Measurements from ENCODE around the gene CIB1. TPM values are rescaled to one million over a fixed set of nuclear protein-coding genes. Genes with fewer than 3 reads are reported as not detected.

CIB1 gene
- total and polyA plus RNA-seq, 2 experiments from 2014 or later: 53.3 to 163 TPM

- Histone ChIP-seq H3K9me2 (replicated peaks; ENCODE audit: insufficient read depth) (no peaks in the 10 kb centered on the region), H3K4me2 (no peak overlapping the region), H3K4me1 (ENCODE audit: insufficient read depth) (peaks cover 5% of the 10 kb centered on the region), H3K9me3 (ENCODE audit: low read depth) (no peaks in the 10 kb centered on the region), H4K20me1 (ENCODE audit: insufficient read depth, poor library complexity, severe bottlenecking) (no peaks in the 10 kb centered on the region), H3K27ac (no peak overlapping the region), H2AFZ (no peak overlapping the region), H3K4me3 (no peak overlapping the region), H3K79me2 (no peaks in the 10 kb centered on the region), H3K36me3 (replicated peaks; ENCODE audit: insufficient read depth, low read depth) (no peaks in the 10 kb centered on the region), H3K27me3 (no peaks in the 10 kb centered on the region)
- TF ChIP-seq EZH2 (IDR thresholded peaks at IDR 0.05; ENCODE audit: borderline replicate concordance) (no peak), CTCF (IDR thresholded peaks at IDR 0.05; ENCODE audit: poor library complexity) (no peak), EZH2phosphoT487 (IDR thresholded peaks at IDR 0.05; ENCODE audit: low read depth, severe bottlenecking, unreplicated experiment) (no peak)
- no peak for DNase-seq (ENCODE audit: low spot score)
- 93% methylated on average over 17 of the region's 18 CpGs for WGBS (ENCODE audit: low lambda C conversion rate, missing lambda C conversion rate)
Observed at GRCh38 chr15:90225504-90226234, 8.1 kb downstream of the CIB1 start.

GRCh38 chr15:90225047-90225446 lies 8.7 kb downstream of the CIB1 start:
- no peaks in the 10 kb centered on the region for H3K27me3 ChIP-seq
- H3K9me2 ChIP-seq (replicated peaks; ENCODE audit: insufficient read depth): no peaks in the 10 kb centered on the region
- no peak overlapping the region for H3K27ac ChIP-seq
- WGBS (ENCODE audit: low lambda C conversion rate, missing lambda C conversion rate): 98% methylated on average over 17 of the region's 17 CpGs
- H2AFZ ChIP-seq: no peak overlapping the region
- TF ChIP-seq EZH2 (IDR thresholded peaks at IDR 0.05; ENCODE audit: borderline replicate concordance): no peak
- no peak for TF ChIP-seq CTCF (IDR thresholded peaks at IDR 0.05; ENCODE audit: poor library complexity)
- TF ChIP-seq EZH2phosphoT487 (IDR thresholded peaks at IDR 0.05; ENCODE audit: low read depth, severe bottlenecking, unreplicated experiment): no peak
- H4K20me1 ChIP-seq (ENCODE audit: insufficient read depth, poor library complexity, severe bottlenecking): no peaks in the 10 kb centered on the region
- H3K4me1 ChIP-seq (ENCODE audit: insufficient read depth): no peaks in the 10 kb centered on the region
- H3K4me3 ChIP-seq: no peak overlapping the region
- no peaks in the 10 kb centered on the region for H3K36me3 ChIP-seq (replicated peaks; ENCODE audit: insufficient read depth, low read depth)
- no peaks in the 10 kb centered on the region for H3K9me3 ChIP-seq (ENCODE audit: low read depth)
- DNase-seq (ENCODE audit: low spot score): no peak
- no peak overlapping the region for H3K4me2 ChIP-seq
- H3K79me2 ChIP-seq: no peaks in the 10 kb centered on the region

DNA sequence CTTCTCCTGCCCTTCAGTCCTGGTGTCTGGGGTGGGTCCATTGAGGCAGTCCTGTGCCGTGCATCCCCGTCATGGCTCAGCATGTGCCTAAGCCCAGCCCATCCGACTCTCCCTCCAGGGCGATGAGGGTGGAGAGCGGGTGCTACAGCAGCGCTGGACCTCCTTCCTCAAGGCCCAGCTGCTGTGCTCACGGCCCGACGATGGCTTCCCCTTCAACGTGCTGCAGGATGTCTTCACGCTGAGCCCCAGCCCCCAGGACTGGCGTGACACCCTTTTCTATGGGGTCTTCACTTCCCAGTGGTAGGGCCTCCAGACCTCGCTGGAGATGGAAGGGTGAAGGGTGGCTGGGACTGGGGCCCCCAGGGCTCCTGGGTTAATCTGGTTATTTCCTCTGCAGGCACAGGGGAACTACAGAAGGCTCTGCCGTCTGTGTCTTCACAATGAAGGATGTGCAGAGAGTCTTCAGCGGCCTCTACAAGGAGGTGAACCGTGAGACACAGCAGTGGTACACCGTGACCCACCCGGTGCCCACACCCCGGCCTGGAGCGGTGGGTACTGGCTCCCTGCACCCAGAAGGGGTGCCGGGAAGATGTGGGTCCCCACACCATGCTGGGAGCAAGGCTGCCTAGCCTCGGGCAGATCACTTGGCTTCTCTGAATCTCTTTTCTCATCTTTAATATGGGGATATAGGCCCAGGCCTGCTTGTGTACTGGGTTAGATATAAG lies 10.1 kb downstream of the CIB1 start:
- no peak overlapping the region for H3K4me2 ChIP-seq
- no peak for DNase-seq (ENCODE audit: low spot score)
- no peaks in the 10 kb centered on the region for H3K27me3 ChIP-seq
- 97% methylated on average over 22 of the region's 22 CpGs for WGBS (ENCODE audit: low lambda C conversion rate, missing lambda C conversion rate)
- no peak overlapping the region for H3K27ac ChIP-seq
- H3K9me2 ChIP-seq (replicated peaks; ENCODE audit: insufficient read depth): no peaks in the 10 kb centered on the region
- H2AFZ ChIP-seq: no peak overlapping the region
- H4K20me1 ChIP-seq (ENCODE audit: insufficient read depth, poor library complexity, severe bottlenecking): no peaks in the 10 kb centered on the region
- no peaks in the 10 kb centered on the region for H3K4me1 ChIP-seq (ENCODE audit: insufficient read depth)
- H3K36me3 ChIP-seq (replicated peaks; ENCODE audit: insufficient read depth, low read depth): no peaks in the 10 kb centered on the region
- TF ChIP-seq EZH2phosphoT487 (IDR thresholded peaks at IDR 0.05; ENCODE audit: low read depth, severe bottlenecking, unreplicated experiment): no peak
- TF ChIP-seq CTCF (IDR thresholded peaks at IDR 0.05; ENCODE audit: poor library complexity): no peak
- no peak for TF ChIP-seq EZH2 (IDR thresholded peaks at IDR 0.05; ENCODE audit: borderline replicate concordance)
- no peaks in the 10 kb centered on the region for H3K79me2 ChIP-seq
- H3K4me3 ChIP-seq: no peak overlapping the region
- H3K9me3 ChIP-seq (ENCODE audit: low read depth): no peaks in the 10 kb centered on the region
